Measurements from ENCODE around the gene SOAT2. TPM values are rescaled to one million over a fixed set of nuclear protein-coding genes. Genes with fewer than 3 reads are reported as not detected.

The SOAT2 gene
- total and polyA plus RNA-seq, 7 experiments from 2014 or later, result 0.31 to 0.69 (median 0.46) TPM; not detected in 2

DNA sequence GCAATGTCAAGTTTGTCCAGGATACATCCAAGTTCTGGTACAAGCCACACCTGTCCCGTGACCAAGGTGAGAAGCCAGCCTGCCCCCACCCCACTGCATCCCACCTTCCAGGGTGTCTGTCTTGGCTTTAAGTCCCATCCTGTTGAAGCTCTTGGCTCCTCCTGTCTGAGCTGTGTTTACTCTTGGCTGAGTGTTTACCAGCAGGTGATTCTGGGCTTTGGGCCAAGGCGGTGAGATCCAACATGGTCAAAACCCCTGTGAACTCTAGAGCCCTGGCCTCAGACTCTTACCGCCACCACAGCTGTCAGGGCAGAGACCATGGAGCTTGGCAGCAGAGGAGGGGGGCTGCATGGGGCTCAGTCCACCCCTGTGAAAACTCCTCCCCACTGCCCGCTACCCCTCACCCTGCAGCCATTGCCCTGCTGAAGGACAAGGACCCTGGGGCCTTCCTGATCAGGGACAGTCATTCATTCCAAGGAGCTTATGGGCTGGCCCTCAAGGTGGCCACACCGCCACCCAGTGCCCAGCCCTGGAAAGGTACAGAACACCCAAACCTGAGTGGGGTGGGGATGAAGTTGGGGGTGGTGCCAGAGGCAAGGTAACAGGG, 41.8 kb upstream of the SOAT2 start:
- H3K27me3 ChIP-seq (ENCODE audit: control insufficient read depth in 2 of 2, insufficient read depth in 2 of 2, low read length in 2 of 2), result no peaks in the 10 kb centered on the region
- peaks cover 0 to 8% (median 5%) of the 10 kb centered on the region in 7 donors for H3K4me1 Mint-ChIP-seq
- no peaks in the 10 kb centered on the region for H3K9me3 Mint-ChIP-seq
- H3K4me3 Mint-ChIP-seq, result no peak overlapping the region
- H3K27ac Mint-ChIP-seq, result peak overlapping the region in 1 of 9 donors; percentile 43
- no peaks in the 10 kb centered on the region for H3K9me3 ChIP-seq (ENCODE audit: control insufficient read depth in 2 of 3, low read length in 3 of 3)
- ATAC-seq (no peak), DNase-seq (no peak)
- CTCF ChIA-PET, result interaction anchor here (0.6 to 1.5 kb wide), 4 partner anchors 10 to 175 kb away, joined by 3 to 4 read pairs (median 3); partner anchors contain the start of gene SOAT2
- peaks cover 0 to 3% of the 10 kb centered on the region in 2 donors for H3K4me1 ChIP-seq (ENCODE audit: control insufficient read depth in 2 of 2, insufficient read depth in 2 of 2, low read length in 2 of 2)
- POLR2A ChIA-PET, result interaction anchor here (1.3 kb wide), 1 partner anchor 18 kb away, joined by 6 read pairs; the partner anchor contains the start of gene SPRYD3
- H3K36me3 Mint-ChIP-seq, result peaks cover 0 to 15% (median 5%) of the 10 kb centered on the region in 5 donors
- intact Hi-C loops (cut with micrococcal nuclease), result no loop called here
- no peaks in the 10 kb centered on the region for H3K27me3 Mint-ChIP-seq
- no peak overlapping the region for H3K27ac ChIP-seq (ENCODE audit: low read depth, low read length)
- peaks cover 0 to 32% (median 4%) of the 10 kb centered on the region in 3 experiments for H3K36me3 ChIP-seq (ENCODE audit: control insufficient read depth in 2 of 3, insufficient read depth in 3 of 3, low read length in 3 of 3)
- no peak overlapping the region for H3K4me3 ChIP-seq (ENCODE audit: low read length)

- ATAC-seq (no peak), DNase-seq (no peak)
- POLR2A ChIA-PET, result interaction anchor here (1.3 kb wide), 1 partner anchor 17 kb away, joined by 6 read pairs; the partner anchor contains the start of gene SPRYD3
- Histone ChIP-seq H3K4me3 (ENCODE audit: low read length) (no peak overlapping the region), H3K36me3 (ENCODE audit: control insufficient read depth in 2 of 3, insufficient read depth in 3 of 3, low read length in 3 of 3) (peaks cover 0 to 34% (median 4%) of the 10 kb centered on the region in 3 experiments), H3K27me3 (ENCODE audit: control insufficient read depth in 2 of 2, insufficient read depth in 2 of 2, low read length in 2 of 2) (no peaks in the 10 kb centered on the region), H3K4me1 (ENCODE audit: control insufficient read depth in 2 of 2, insufficient read depth in 2 of 2, low read length in 2 of 2) (peaks cover 0 to 3% of the 10 kb centered on the region in 2 donors), H3K9me3 (ENCODE audit: control insufficient read depth in 2 of 3, low read length in 3 of 3) (no peaks in the 10 kb centered on the region), H3K27ac (ENCODE audit: low read depth, low read length) (no peak overlapping the region)
- no peak overlapping the region for H3K4me3 Mint-ChIP-seq
- H3K36me3 Mint-ChIP-seq, result peaks cover 0 to 19% (median 5%) of the 10 kb centered on the region in 5 donors
- CTCF ChIA-PET, result interaction anchor here (0.6 to 8.1 kb wide), 7 partner anchors 10 to 176 kb away, joined by 3 to 100 read pairs (median 3); partner anchors contain the start of genes IGFBP6 and SOAT2
- peak overlapping the region in 2 of 9 donors; percentile 20 to 39 for H3K27ac Mint-ChIP-seq
- H3K4me1 Mint-ChIP-seq, result peaks cover 0 to 13% (median 5%) of the 10 kb centered on the region in 7 donors
- H3K9me3 Mint-ChIP-seq, result no peaks in the 10 kb centered on the region
- intact Hi-C loops (cut with micrococcal nuclease), result no loop called here
- H3K27me3 Mint-ChIP-seq, result no peaks in the 10 kb centered on the region
Measured at GRCh38 chr12:53062011-53062961, 41.0 kb upstream of the SOAT2 start.

DNA sequence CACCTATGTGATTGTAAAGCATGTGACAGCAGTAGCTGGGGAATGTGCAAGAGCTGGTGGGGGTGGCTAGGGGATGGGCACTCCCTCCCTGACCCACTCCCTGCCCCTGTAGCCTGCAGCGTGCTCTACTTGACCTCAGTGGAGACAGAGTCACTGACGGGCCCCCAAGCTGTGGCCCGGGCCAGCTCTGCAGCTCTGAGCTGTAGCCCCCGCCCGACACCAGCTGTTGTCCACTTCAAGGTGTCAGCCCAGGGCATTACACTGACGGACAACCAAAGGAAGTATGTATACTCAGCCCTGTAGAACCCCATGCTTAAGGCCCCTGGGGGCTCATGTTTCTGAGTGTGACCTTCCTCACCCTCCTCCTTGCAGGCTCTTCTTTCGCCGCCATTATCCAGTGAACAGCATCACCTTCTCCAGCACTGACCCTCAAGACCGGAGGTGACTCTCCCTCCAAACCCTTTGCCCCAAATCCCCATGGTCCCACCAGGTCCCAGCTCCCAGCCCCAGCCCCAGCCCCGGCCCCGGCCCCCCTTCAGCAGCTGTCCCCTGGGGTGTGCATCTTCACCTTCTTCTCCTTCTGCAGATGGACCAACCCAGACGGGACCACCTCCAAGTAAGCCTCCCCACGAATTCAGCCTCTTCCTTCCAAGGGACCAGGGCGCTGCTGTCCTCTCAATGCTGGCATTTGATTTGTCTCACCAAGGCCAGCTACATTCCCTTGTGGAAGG, 40.1 kb upstream of the SOAT2 start:
- no peak for DNase-seq
- intact Hi-C loops (cut with micrococcal nuclease), result no loop called here
- Histone ChIP-seq H3K4me1 (ENCODE audit: control insufficient read depth in 2 of 2, insufficient read depth in 2 of 2, low read length in 2 of 2) (peaks cover 0 to 3% of the 10 kb centered on the region in 2 donors), H3K27me3 (ENCODE audit: control insufficient read depth in 2 of 2, insufficient read depth in 2 of 2, low read length in 2 of 2) (no peaks in the 10 kb centered on the region), H3K27ac (ENCODE audit: low read depth, low read length) (no peak overlapping the region), H3K9me3 (ENCODE audit: control insufficient read depth in 2 of 3, low read length in 3 of 3) (no peaks in the 10 kb centered on the region), H3K4me3 (ENCODE audit: low read length) (no peak overlapping the region), H3K36me3 (ENCODE audit: control insufficient read depth in 2 of 3, insufficient read depth in 3 of 3, low read length in 3 of 3) (peaks cover 0 to 42% (median 4%) of the 10 kb centered on the region in 3 experiments)
- H3K27me3 Mint-ChIP-seq, result no peaks in the 10 kb centered on the region
- ChIA-PET CTCF (interaction anchor here (0.5 to 8.1 kb wide), 6 partner anchors 15 to 969 kb away, joined by 3 to 100 read pairs (median 4); partner anchors contain the start of genes IGFBP6 and SOAT2), POLR2A (interaction anchor here (0.7 to 1.5 kb wide), 2 partner anchors 8 to 40 kb away, joined by 3 to 4 read pairs; partner anchors contain the start of gene SOAT2)
- H3K9me3 Mint-ChIP-seq, result no peaks in the 10 kb centered on the region
- peaks cover 0 to 14% (median 5%) of the 10 kb centered on the region in 7 donors for H3K4me1 Mint-ChIP-seq
- no peak for ATAC-seq
- peak overlapping the region in 3 of 9 donors; percentile 20 to 59 (median 46) for H3K27ac Mint-ChIP-seq
- no peak overlapping the region for H3K4me3 Mint-ChIP-seq
- peaks cover 0 to 19% (median 5%) of the 10 kb centered on the region in 5 donors for H3K36me3 Mint-ChIP-seq

DNA sequence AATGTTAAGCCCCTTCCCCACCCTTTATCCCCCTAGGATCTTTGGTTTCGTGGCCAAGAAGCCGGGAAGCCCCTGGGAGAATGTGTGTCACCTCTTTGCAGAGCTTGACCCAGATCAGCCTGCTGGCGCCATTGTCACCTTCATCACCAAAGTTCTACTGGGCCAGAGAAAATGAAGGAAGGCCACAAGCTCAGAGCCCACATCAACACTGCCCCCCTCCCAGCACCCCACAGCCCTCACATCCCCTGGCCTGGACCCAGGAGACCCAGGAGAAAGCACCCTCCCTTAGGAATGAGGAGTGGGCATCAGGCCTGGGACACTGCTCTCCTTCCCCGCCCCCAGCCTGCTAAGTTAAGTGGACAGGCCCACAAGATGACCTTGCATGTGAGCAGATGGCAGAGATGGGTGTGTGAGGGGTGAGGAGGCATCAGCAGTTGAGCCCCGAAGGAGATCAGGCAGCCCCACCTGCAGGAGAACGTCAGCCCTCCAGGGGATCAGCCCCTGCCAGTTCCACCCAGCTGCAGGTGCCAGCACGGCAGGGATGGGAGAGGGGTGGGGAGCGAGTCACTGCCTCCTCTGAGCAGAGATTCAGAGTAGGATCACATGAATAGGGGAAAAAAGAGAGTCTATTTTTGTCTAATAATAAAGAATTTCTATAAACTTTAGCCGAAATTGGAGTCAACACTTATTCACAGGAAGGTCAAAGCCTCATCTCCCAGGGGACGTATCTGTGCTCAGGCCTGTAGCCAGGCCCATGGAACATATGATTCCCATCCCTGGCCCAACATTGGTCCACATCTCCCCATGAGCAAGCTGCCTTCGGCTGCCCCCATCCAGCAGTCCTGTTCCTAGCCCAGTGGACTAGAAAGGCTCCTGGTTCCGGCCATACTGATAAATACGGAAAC, 39.3 kb upstream of the SOAT2 start:
- ChIA-PET POLR2A (interaction anchor here (0.9 to 4.6 kb wide), 3 partner anchors 9 to 35 kb away, joined by 3 to 20 read pairs (median 4); partner anchors contain the start of gene IGFBP6), CTCF (interaction anchor here (0.6 to 8.1 kb wide), 8 partner anchors 16 to 193 kb away, joined by 3 to 100 read pairs (median 4); partner anchors contain the start of genes IGFBP6, SOAT2 and SPRYD3)
- Mint-ChIP-seq H3K36me3 (peaks cover 0 to 19% (median 5%) of the 10 kb centered on the region in 5 donors), H3K4me1 (peaks cover 0 to 14% (median 5%) of the 10 kb centered on the region in 7 donors), H3K4me3 (no peak overlapping the region), H3K27me3 (no peaks in the 10 kb centered on the region), H3K27ac (no peak overlapping the region), H3K9me3 (no peaks in the 10 kb centered on the region)
- Histone ChIP-seq H3K4me3 (ENCODE audit: low read length) (no peak overlapping the region), H3K36me3 (ENCODE audit: control insufficient read depth in 2 of 3, insufficient read depth in 3 of 3, low read length in 3 of 3) (peaks cover 0 to 50% (median 4%) of the 10 kb centered on the region in 3 experiments), H3K27ac (ENCODE audit: low read depth, low read length) (no peak overlapping the region), H3K27me3 (ENCODE audit: control insufficient read depth in 2 of 2, insufficient read depth in 2 of 2, low read length in 2 of 2) (no peaks in the 10 kb centered on the region), H3K9me3 (ENCODE audit: control insufficient read depth in 2 of 3, low read length in 3 of 3) (no peaks in the 10 kb centered on the region), H3K4me1 (ENCODE audit: control insufficient read depth in 2 of 2, insufficient read depth in 2 of 2, low read length in 2 of 2) (peaks cover 0 to 3% of the 10 kb centered on the region in 2 donors)
- intact Hi-C loops (cut with micrococcal nuclease), result no loop called here
- DNase-seq, result no peak
- ATAC-seq, result no peak

GRCh38 chr12:53064613-53065436, 38.5 kb upstream of the SOAT2 start:
- Histone ChIP-seq H3K27me3 (ENCODE audit: control insufficient read depth in 2 of 2, insufficient read depth in 2 of 2, low read length in 2 of 2) (no peaks in the 10 kb centered on the region), H3K4me1 (ENCODE audit: control insufficient read depth in 2 of 2, insufficient read depth in 2 of 2, low read length in 2 of 2) (peaks cover 0 to 3% of the 10 kb centered on the region in 2 donors), H3K9me3 (ENCODE audit: control insufficient read depth in 2 of 3, low read length in 3 of 3) (no peaks in the 10 kb centered on the region), H3K36me3 (ENCODE audit: control insufficient read depth in 2 of 3, insufficient read depth in 3 of 3, low read length in 3 of 3) (peaks cover 0 to 59% (median 4%) of the 10 kb centered on the region in 3 experiments), H3K27ac (ENCODE audit: low read depth, low read length) (no peak overlapping the region), H3K4me3 (ENCODE audit: low read length) (no peak overlapping the region)
- peaks cover 0 to 14% (median 5%) of the 10 kb centered on the region in 7 donors for H3K4me1 Mint-ChIP-seq
- no peak for DNase-seq
- H3K4me3 Mint-ChIP-seq, result no peak overlapping the region
- ChIA-PET CTCF (interaction anchor here (0.7 to 8.1 kb wide), 9 partner anchors 10 to 149 kb away, joined by 3 to 100 read pairs (median 5); partner anchors contain the start of genes IGFBP6, SOAT2 and SPRYD3), POLR2A (interaction anchor here (0.5 to 4.6 kb wide), 6 partner anchors 10 to 208 kb away, joined by 3 to 20 read pairs (median 4); partner anchors contain the start of genes IGFBP6 and SPRYD3)
- H3K27ac Mint-ChIP-seq, result no peak overlapping the region
- intact Hi-C loops (cut with micrococcal nuclease), result loop anchor here in 1 of 2 donors (5.0 kb wide), 1 partner anchor 142 kb away; the partner anchor contains the start of gene ITGB7
- ATAC-seq, result no peak
- H3K27me3 Mint-ChIP-seq, result no peaks in the 10 kb centered on the region
- H3K36me3 Mint-ChIP-seq, result peaks cover 0 to 19% (median 5%) of the 10 kb centered on the region in 5 donors
- H3K9me3 Mint-ChIP-seq, result no peaks in the 10 kb centered on the region

Data from naive thymus-derived CD4-positive, alpha-beta T cell (primary cell).